ENCODE data around the gene PSMC3. TPM values are rescaled to one million over a fixed set of nuclear protein-coding genes. Genes with fewer than 3 reads are reported as not detected.
A peak's percentile ranks its signal among the peaks of the same experiment; 100 is the strongest.

PSMC3 gene
- total and polyA plus RNA-seq, 9 of the 15 experiments (the other 6 are each of a cell fraction or from before 2014, with no cell fraction given) = 44.3 to 324 (median 240) TPM

GRCh38 chr11:47407746-47408590 is 18.3 kb downstream of the PSMC3 start, which contains the start of gene SLC39A13 (continued):
- TF ChIP-seq YBX1 (IDR thresholded peaks at IDR 0.05) (no peak), ZNF175 (CRISPR knock-in tag; IDR thresholded peaks at IDR 0.05; ENCODE audit: low read depth) (peak; percentile 56), ARID1B (IDR thresholded peaks at IDR 0.05) (peak; percentile 64), ELK3 (CRISPR knock-in tag; IDR thresholded peaks at IDR 0.05) (no peak), MEF2A (IDR thresholded peaks at IDR 0.05; ENCODE audit: control insufficient read depth, low read depth, low read length) (0 out of 2 replicates have a peak, but pooled peaks have one; percentile 52), ZNF184 (CRISPR knock-in tag; IDR thresholded peaks at IDR 0.05) (no peak), ZNF717 (CRISPR knock-in tag; IDR thresholded peaks at IDR 0.05) (no peak), ZNF511 (CRISPR knock-in tag; IDR thresholded peaks at IDR 0.05) (no peak; the same call in 1 of the 2 replicates), MXD1 (CRISPR knock-in tag; IDR thresholded peaks at IDR 0.05; ENCODE audit: borderline replicate concordance, poor library complexity, severe bottlenecking) (peak; percentile 89), ZNF592 (IDR thresholded peaks at IDR 0.05) (peak; percentile 84), HMBOX1 (IDR thresholded peaks at IDR 0.05) (no peak), ZNF197 (CRISPR knock-in tag; IDR thresholded peaks at IDR 0.05; ENCODE audit: low read depth) (peak; percentile 78), ZNF140 (CRISPR knock-in tag; IDR thresholded peaks at IDR 0.05) (no peak), ZFP91 (CRISPR knock-in tag; IDR thresholded peaks at IDR 0.05) (peak; percentile 24; the same call in 1 of the 2 replicates), PHF8 (IDR thresholded peaks at IDR 0.05; ENCODE audit: borderline replicate concordance, low read length) (peak; percentile 84; the same call in 1 of the 2 replicates), U2AF1 (optimal IDR thresholded peaks at IDR 0.05; ENCODE audit: low read depth, low read length) (peak; percentile 58), ZNF253 (CRISPR knock-in tag; conservative IDR thresholded peaks at IDR 0.05) (0 out of 2 replicates have a peak, but pooled peaks have one; percentile 37), SUPT5H (IDR thresholded peaks at IDR 0.05) (peak; percentile 33; the same call in 1 of the 2 replicates)
